Neural crest cell (in vitro differentiated cells): ENCODE measurements around the gene AADAC. TPM values are rescaled to one million over a fixed set of nuclear protein-coding genes. Genes with fewer than 3 reads are reported as not detected.

Experiments used
- DNase-seq: peaks from one replicate; pipeline ENCODE4 v3.0.0; 2021; ENCODE audit warnings: low read depth, mixed read lengths, low spot score
- H3K27ac Mint-ChIP-seq: one replicate; pipeline ENCODE4 v1.8.0; 2021; ENCODE audit warnings: mild to moderate bottlenecking, mixed read lengths; ENCODE audit not compliant: unreplicated experiment
- H3K27me3 Mint-ChIP-seq: 2 replicates; pipeline ENCODE4 v1.8.0; 2021; ENCODE audit warnings: low read depth, mild to moderate bottlenecking, mixed read lengths
- H3K36me3 Mint-ChIP-seq: 2 replicates; pipeline ENCODE4 v1.8.0; 2021; ENCODE audit warnings: low read depth, mild to moderate bottlenecking, mixed read lengths
- H3K4me1 Mint-ChIP-seq: 2 replicates; pipeline ENCODE4 v1.8.0; 2021; ENCODE audit warnings: mixed read lengths
- H3K4me3 Mint-ChIP-seq: one replicate; pipeline ENCODE4 v1.8.0; 2021; ENCODE audit warnings: mild to moderate bottlenecking, mixed read lengths
- H3K9me3 Mint-ChIP-seq: 2 replicates; pipeline ENCODE4 v1.8.0; 2021; ENCODE audit warnings: mixed read lengths
- total RNA-seq: library from RNA; stranded (reverse); gene quantifications from 2 replicates; pipeline ENCODE4 v1.2.1, GENCODE V29; 2021
- TF ChIP-seq, protein P1 (sequence below): fragments of 200-600 bp; sonication (generic); conservative IDR thresholded peaks from 2 replicates; pipeline ENCODE4 v1.5.0; 2021; ENCODE audit warnings: antibody characterized with exemption, mild to moderate bottlenecking

The AADAC gene
- total RNA-seq, 1 donor from 2014 or later = not detected

- TF ChIP-seq, protein P1, sequence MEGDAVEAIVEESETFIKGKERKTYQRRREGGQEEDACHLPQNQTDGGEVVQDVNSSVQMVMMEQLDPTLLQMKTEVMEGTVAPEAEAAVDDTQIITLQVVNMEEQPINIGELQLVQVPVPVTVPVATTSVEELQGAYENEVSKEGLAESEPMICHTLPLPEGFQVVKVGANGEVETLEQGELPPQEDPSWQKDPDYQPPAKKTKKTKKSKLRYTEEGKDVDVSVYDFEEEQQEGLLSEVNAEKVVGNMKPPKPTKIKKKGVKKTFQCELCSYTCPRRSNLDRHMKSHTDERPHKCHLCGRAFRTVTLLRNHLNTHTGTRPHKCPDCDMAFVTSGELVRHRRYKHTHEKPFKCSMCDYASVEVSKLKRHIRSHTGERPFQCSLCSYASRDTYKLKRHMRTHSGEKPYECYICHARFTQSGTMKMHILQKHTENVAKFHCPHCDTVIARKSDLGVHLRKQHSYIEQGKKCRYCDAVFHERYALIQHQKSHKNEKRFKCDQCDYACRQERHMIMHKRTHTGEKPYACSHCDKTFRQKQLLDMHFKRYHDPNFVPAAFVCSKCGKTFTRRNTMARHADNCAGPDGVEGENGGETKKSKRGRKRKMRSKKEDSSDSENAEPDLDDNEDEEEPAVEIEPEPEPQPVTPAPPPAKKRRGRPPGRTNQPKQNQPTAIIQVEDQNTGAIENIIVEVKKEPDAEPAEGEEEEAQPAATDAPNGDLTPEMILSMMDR = no peak
- Mint-ChIP-seq H3K27me3 (no peaks in the 10 kb centered on the region), H3K4me3 (no peak overlapping the region), H3K27ac (no peak overlapping the region), H3K9me3 (no peaks in the 10 kb centered on the region), H3K4me1 (no peaks in the 10 kb centered on the region), H3K36me3 (no peaks in the 10 kb centered on the region)
- no peak for DNase-seq
These were observed 45.3 kb downstream of the AADAC start for GRCh38 chr3:151859233-151859673.

- no peak for DNase-seq
- H3K27me3 Mint-ChIP-seq = no peaks in the 10 kb centered on the region
- TF ChIP-seq, protein P1 = no peak
- no peak overlapping the region for H3K27ac Mint-ChIP-seq
- H3K9me3 Mint-ChIP-seq = no peaks in the 10 kb centered on the region
- H3K36me3 Mint-ChIP-seq = no peaks in the 10 kb centered on the region
- no peak overlapping the region for H3K4me3 Mint-ChIP-seq
- no peaks in the 10 kb centered on the region for H3K4me1 Mint-ChIP-seq
These were observed 46.0 kb downstream of the AADAC start for GRCh38 chr3:151859905-151860304.

GRCh38 chr3:151863611-151864010, 49.7 kb downstream of the AADAC start:
- H3K9me3 Mint-ChIP-seq = no peaks in the 10 kb centered on the region
- H3K27me3 Mint-ChIP-seq = no peaks in the 10 kb centered on the region
- no peak overlapping the region for H3K27ac Mint-ChIP-seq
- peaks cover 11% of the 10 kb centered on the region for H3K4me1 Mint-ChIP-seq
- H3K36me3 Mint-ChIP-seq = no peaks in the 10 kb centered on the region
- H3K4me3 Mint-ChIP-seq = no peak overlapping the region
- no peak for DNase-seq
- TF ChIP-seq, protein P1 = no peak

DNA sequence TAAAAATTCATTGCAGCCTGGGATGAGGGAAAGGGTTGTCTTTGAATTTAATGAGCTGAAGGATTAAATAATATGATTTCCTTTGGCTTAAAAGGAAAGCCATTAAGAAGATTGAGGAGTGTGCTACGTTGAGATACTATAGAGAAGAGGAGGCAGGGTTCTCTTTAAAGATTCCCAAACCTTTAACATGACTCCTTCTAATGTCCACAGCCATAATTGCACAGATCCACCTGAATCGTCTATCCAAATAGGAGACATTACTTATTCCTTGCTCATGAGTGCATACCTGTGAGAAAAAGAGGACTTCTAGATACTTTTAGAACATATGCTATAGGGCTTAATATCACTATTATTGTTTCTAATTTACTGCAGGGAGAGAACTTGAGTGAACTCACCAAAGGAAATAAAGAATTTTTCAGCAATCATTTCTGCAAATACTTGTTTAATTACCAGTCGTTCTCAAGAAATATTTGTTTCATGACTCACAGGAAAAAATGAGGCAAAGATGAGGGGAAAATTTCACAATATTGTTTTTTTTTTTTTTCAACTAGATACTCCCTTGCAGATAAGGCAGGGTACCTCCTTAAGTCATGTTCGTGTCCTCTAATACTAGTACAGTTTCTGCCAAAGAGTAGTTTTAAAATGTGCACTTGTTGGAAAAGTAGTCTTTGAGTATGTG, 50.6 kb downstream of the AADAC start:
- H3K27me3 Mint-ChIP-seq = no peaks in the 10 kb centered on the region
- no peaks in the 10 kb centered on the region for H3K9me3 Mint-ChIP-seq
- TF ChIP-seq, protein P1 = no peak
- H3K4me1 Mint-ChIP-seq = peaks cover 17% of the 10 kb centered on the region
- DNase-seq = no peak
- H3K36me3 Mint-ChIP-seq = no peaks in the 10 kb centered on the region
- no peak overlapping the region for H3K27ac Mint-ChIP-seq
- H3K4me3 Mint-ChIP-seq = no peak overlapping the region

GRCh38 chr3:151866711-151867410, 52.9 kb downstream of the AADAC start:
- TF ChIP-seq, protein P1 = no peak
- no peaks in the 10 kb centered on the region for H3K27me3 Mint-ChIP-seq
- H3K36me3 Mint-ChIP-seq = no peaks in the 10 kb centered on the region
- H3K27ac Mint-ChIP-seq = no peak overlapping the region
- H3K4me1 Mint-ChIP-seq = peaks cover 23% of the 10 kb centered on the region
- H3K9me3 Mint-ChIP-seq = no peaks in the 10 kb centered on the region
- no peak overlapping the region for H3K4me3 Mint-ChIP-seq
- DNase-seq = no peak
